Fibroblast of villous mesenchyme (primary cell): ENCODE data around the gene CLTCL1. TPM values are rescaled to one million over a fixed set of nuclear protein-coding genes. Genes with fewer than 3 reads are reported as not detected.
"Not testable (repeated sequence)": the region's sequence is repeated elsewhere in the genome, so short reads cannot be mapped to it uniquely, and the experiment has no call there.

Experiments
- DNase-seq: peaks from one replicate; pipeline ENCODE4 v3.0.0-alpha.2; 2010; ENCODE audit warnings: low read depth
- H3K4me3 ChIP-seq: 2 replicates; pipeline ENCODE4 v1.5.1; 2011; ENCODE audit warnings: low read depth, mild to moderate bottlenecking, low read length
- total RNA-seq: library from RNA; depleted of rRNA; stranded (reverse); fragments of >200 nt; gene quantifications from 2 replicates; pipeline ENCODE4 v1.2.3, GENCODE V29; 2012
- TF ChIP-seq, protein P1 (sequence below): IDR thresholded peaks from 2 replicates; pipeline ENCODE4 v1.5.1; 2012; ENCODE audit warnings: low read depth, mild to moderate bottlenecking, low read length; ENCODE audit not compliant: insufficient read depth

CLTCL1 gene
- 9.5 and 16.4 TPM in 2 replicates for total RNA-seq

DNA sequence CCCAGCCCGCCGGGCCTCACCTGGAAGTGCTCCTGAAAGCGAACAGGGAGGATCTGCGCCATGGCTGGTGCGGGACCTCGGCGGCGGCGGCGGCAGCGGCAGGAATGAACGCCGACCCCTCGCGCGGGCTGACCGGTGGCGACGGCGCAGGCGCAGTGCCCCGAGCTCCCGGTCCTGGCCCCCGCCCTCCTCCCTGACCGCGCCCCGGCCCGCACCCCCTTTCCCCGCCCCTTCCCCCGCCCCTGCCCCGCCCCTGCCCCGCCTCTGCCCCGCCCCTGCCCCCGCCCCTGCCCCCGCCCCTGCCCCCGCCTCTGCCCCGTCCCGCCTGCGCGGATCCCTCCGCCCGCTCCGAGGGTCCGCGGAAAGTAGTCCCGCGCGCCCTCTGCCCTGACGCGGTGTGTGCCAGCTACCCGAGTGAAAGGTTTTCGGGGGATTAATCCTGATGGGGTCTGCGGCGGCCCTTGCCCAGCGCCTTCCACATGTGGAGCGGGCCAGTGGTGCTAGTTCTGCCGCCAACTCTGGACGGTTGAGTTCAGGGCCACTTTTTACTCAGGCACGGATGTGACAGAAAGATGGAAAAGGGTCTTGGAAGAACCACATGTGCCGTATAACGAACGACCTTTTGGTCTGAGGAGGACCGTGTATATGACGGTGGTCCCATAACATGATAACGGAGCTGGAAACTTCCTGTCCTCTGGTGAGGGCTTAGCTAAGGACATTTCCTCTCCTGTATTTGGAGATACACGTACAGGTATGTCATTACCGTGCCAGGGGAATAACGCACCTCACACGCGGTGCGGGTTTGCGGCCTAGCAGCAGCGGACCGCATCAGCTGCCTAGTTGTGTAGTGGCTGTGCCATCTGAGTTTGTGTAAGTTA, at the start of gene CLTCL1:
TSS of gene CLTCL1 (minus strand) at position 140 of the 878 bp plus-strand sequence. CDS start at position 62, 78 bp downstream.
- H3K4me3 ChIP-seq: peak within 1 kb of the TSS; percentile 76
- TF ChIP-seq, protein P1, sequence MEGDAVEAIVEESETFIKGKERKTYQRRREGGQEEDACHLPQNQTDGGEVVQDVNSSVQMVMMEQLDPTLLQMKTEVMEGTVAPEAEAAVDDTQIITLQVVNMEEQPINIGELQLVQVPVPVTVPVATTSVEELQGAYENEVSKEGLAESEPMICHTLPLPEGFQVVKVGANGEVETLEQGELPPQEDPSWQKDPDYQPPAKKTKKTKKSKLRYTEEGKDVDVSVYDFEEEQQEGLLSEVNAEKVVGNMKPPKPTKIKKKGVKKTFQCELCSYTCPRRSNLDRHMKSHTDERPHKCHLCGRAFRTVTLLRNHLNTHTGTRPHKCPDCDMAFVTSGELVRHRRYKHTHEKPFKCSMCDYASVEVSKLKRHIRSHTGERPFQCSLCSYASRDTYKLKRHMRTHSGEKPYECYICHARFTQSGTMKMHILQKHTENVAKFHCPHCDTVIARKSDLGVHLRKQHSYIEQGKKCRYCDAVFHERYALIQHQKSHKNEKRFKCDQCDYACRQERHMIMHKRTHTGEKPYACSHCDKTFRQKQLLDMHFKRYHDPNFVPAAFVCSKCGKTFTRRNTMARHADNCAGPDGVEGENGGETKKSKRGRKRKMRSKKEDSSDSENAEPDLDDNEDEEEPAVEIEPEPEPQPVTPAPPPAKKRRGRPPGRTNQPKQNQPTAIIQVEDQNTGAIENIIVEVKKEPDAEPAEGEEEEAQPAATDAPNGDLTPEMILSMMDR: no peak
- DNase-seq: peak; percentile 74

DNA sequence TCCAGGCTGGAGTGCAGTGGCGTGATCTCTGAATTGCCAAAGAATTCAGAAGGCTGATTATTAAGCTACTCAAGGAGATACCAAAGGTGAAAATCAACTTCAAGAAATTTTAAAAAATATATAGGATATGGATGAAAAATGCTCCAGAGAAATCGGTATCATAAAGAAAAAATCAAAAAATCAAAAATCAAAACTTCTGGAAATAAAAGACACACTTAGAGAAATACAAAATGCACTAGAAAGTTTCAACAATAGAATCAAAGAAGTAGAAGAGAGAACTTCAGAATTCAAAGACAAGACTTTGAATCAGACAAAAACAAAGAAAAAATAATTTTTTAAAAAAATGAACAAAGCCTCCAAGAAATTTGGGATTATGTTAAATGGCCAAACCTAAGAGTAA, 45.6 kb upstream of the CLTCL1 start:
- no peak overlapping the region for H3K4me3 ChIP-seq
- DNase-seq: no peak
- TF ChIP-seq, protein P1: no peak

DNA sequence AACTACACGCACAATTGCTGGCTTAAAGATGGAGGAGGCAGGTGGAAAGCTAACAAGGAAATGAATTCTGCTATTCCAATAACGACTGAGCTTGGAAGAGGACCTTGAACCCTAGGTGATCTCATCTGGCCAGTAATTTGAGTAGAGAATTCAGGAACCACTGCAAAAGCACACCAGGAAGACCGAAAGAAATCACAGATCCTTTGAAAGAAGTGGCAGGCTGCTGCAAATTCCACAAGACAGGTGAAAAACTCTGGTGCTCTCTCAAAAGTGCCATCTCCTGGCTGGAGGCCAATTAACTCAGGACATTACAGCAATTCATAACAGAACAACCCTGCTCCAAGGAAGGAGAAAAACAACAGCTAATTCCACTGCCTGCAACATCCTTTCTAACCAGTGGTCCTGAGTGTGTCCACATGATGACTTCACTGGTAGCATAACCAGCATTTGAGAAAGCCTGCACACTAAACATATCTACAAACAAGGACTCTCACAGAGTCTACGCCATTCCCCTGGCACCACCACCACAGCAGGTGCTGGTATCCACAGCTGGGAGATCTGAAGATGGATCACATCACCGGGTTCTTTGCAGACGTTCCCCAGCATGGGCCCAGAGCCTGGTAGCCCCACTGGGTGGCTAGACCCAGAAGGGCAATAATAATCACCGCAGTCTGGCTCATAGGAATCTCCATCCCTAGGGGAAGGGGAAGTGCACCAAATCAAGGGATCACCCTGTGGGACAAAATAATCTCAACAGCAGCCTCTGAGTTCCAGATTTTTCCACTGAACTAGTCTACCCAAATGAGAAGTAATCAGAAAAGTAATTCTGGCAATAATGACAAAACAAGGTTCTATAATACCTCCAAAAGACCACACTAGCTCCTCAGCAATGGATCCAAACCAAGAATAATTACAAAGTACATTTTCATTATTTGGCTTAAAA, 44.9 kb upstream of the CLTCL1 start:
- DNase-seq: no peak
- TF ChIP-seq, protein P1: no peak
- no peak overlapping the region for H3K4me3 ChIP-seq

DNA sequence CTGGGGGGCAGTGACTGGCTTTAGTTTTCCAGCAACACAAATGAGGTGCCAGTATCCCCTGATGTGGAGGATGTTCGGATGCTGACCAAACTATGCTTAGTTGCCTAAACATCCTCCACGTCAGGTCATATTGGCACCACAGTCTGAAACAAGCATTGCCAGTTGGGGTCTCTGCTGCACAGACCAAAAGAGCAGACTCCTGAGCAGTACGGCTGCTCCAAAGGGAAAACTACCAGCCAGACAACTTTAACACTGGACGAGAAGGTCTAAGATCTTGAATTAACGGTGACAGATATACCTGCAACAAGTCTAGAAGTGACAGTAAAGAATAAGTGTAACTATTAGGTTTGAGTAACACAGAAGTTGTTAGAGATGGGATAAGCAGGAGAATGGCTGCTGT, 40.5 kb upstream of the CLTCL1 start:
- DNase-seq: no peak
- TF ChIP-seq, protein P1: no peak
- H3K4me3 ChIP-seq: no peak overlapping the region

DNA sequence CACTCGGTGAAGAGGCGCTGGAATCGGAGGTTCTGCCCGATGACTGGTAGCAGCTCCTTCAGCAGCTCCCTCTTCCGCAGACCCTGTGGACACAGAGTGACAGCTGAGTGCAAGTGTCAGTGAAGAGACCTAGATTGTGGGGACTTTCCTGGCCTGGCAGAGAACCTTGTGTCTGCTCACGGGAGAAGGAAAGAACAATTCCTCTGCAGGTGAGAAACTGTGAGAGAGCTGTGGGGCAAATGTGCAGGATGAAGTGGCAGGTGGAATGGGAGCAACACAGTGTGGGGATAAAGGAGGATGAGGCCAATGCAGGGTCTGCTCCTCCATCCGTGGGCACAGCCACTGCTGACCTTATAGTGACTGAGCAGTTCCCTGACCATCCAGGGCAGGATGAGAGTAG, 40.0 kb upstream of the CLTCL1 start:
- no peak overlapping the region for H3K4me3 ChIP-seq
- TF ChIP-seq, protein P1: no peak
- no peak for DNase-seq

DNA sequence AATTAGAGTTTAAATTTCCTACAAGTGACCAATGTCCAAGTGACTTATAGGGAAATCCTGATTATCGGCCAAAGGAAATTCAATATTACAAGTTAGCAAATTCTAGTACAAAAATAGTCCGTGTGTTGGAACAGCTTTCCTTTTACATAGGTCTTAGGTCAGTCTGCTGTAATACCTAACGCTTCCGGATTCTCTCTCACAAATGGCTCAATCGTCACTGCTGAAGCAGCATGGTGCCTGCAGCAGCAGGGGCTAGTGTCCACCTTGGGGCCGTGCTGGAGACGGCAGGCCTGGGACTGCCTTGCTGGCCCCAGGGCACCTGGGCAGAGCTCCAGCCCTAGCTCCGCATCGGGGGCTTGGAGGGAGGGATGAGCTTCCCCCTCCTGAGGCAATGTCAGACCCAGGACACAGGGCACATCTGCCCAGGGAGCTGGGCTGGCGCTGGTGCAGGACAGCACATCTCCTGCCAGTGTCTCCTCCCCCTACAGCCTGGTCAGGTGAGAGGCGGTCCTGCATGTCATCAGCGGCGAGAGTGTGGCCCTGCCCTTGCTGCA, 39.4 kb upstream of the CLTCL1 start:
- TF ChIP-seq, protein P1: no peak
- DNase-seq: no peak
- H3K4me3 ChIP-seq: no peak overlapping the region

DNA sequence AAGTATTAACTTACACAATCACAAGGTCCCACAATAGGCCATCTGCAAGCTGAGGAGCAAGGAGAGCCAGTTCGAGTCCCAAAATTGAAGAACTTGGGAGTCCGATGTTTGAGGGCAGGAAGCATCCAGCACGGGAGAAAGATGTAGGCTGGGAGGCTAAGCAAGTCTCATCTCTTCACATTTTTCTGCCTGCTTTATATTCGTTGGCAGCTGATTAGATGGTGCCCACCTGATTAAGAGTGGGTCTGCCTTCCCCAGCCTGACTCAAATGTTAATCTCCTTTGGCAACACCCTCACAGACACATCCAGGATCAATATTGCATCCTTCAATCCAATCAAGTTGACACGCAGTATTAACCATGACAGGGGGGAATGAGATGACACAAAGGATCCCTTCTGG, 38.7 kb upstream of the CLTCL1 start:
- DNase-seq, H3K4me3 ChIP-seq: not testable (repeated sequence)
